GM21737 (cell line): Measurements from ENCODE around the gene HSF2BP.
"Not testable (repeated sequence)": the region's sequence is repeated elsewhere in the genome, so short reads cannot be mapped to it uniquely, and the experiment has no call there.

Experiments
- ATAC-seq: cut with Tn5 transposase; IDR thresholded peaks from one replicate; pipeline ENCODE4 v1.9.1; 2021; ENCODE audit warnings: mild to moderate bottlenecking, moderate library complexity; ENCODE audit not compliant: unreplicated experiment

The HSF2BP gene

GRCh38 chr21:43688906-43689305 is 29.6 kb upstream of the HSF2BP start:
- no peak for ATAC-seq

- ATAC-seq: no peak
These were observed 28.5 kb upstream of the HSF2BP start for GRCh38 chr21:43687566-43688399.

DNA sequence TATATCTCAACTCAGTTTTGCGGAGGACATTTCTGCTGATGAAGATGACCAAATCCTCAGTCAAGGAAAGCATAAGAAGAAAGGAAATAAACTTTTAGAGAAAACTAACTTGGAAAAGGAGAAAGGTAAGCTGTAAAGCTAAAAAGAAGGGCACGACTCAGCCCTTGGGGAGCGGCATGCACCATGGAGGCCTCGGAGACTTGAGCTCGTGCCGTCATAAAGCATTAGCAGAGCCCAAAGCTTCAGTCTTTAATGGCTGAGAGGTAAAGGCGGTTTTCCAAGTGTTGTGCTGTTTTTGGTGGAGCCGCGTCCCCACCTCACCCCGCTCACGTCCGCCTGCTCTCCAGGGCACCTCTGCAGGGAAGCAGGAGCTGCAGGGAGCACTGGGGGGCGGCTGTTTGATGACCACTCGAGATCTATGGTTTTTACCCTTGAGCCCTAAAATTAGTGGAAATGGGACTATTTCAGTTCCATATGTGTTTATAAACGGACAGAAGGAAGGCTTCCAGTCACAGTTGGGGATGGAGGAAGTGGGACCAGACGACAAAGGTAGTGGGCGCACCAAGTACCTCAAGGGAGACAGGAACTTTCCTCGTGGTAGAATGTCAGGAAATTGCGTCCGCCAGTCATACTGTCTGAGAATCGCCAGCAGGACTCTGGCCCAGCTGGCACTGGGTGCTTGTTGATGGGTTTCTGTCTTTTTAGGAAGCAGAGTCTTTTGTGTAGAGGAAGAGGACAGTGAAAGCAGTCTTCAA is 27.7 kb upstream of the HSF2BP start:
- no peak for ATAC-seq

GRCh38 chr21:43684424-43684823 is 25.1 kb upstream of the HSF2BP start:
- ATAC-seq: no peak

DNA sequence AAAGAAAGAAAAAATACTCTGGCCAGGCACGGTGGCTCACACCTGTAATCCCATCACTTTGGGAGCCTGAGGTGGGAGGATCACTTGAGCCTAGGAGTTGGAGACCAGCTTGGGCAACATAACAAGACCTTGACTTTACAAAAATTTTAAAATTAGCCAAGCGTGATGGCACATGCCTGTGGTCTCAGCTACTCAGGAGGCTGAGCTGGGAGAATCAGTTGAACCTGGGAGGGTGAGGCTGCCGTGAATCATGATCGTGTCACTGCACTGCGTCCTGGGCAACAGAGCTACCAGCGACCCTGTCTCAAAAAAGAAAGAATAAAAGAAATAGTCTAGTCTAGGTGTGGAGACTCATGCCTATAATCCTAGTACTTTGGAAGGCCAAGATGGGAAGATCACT is 22.4 kb upstream of the HSF2BP start:
- ATAC-seq: no peak

GRCh38 chr21:43680421-43680820 is 21.1 kb upstream of the HSF2BP start:
- ATAC-seq: not testable (repeated sequence)

DNA sequence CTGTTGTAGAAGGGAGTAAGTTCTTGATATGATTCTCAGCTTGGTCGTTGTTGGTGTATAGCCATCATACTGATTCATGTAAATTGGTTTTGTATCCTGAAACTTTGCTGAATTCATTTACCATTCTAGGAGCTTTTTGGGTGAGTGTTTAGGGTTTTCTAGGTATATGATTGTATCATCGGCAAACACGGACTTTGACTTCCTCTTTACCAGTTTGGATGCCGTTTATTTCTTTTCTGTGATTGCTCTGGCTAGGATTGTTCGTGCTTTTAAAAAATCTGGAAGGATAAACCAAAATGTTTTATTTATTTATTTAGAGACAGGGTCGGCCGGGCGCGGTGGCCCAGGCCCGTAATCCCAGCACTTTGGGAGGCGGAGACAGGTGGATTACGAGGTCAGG is 20.7 kb upstream of the HSF2BP start:
- no peak for ATAC-seq

- ATAC-seq: no peak
These were observed 17.1 kb upstream of the HSF2BP start for GRCh38 chr21:43676391-43676790.

DNA sequence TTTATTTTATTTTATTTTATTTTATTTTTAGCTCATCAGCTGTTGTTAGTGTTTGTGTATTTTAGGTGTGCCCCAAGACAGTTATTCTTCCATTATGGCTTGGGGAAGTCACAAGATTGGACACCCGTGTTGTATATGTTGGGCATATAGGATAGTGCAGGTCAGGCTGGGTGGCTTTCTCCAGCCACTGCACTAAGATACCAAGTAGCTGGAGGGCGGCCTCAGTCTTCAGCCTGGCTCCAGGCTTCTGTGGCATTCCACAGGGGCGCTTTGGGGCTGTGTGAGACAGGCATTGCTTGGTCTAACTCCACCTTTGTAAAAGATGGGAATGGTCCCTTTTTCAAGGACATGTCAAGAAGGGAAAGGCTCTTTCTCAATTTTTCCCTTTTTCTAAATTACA is 16.6 kb upstream of the HSF2BP start:
- ATAC-seq: no peak

DNA sequence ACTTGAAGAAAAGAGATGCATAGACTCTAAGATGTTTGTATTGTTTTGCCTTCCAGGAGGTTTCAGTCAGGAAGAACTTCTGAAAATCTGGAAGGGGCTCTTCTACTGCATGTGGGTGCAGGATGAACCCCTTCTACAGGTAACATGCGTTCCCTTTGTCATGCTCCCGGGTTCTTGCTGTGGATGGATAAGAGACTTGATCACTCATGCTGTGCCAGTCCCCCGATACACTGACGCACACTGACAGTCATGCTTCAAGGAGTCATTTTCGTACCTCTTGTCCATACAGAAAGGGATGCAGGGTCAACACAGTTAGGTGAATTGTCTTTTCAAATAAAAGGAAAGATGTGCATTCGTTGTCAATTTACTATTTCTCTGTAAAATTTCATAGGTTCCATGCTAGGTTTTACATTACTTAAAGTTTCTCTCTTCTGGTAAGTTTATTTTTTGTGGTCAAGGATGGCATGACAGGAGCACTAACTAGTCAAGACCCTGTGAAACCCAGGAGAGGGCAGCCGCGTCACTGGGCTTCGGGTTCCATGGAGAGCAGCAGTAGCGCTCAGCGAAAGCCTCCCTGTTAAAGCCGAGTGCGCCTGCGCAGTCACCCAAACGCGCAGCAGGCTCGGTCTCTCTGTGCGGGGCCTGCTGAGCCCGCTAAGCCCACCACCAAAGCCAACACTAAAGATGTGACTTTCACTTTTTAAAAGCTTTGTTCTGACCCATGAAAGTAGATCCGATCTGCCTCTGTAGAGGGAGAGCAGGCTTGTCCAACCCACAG is 10.7 kb upstream of the HSF2BP start:
- ATAC-seq: no peak

- no peak for ATAC-seq
These were observed 8.1 kb upstream of the HSF2BP start for GRCh38 chr21:43667191-43667904.

GRCh38 chr21:43665879-43666278 is 6.6 kb upstream of the HSF2BP start:
- no peak for ATAC-seq

DNA sequence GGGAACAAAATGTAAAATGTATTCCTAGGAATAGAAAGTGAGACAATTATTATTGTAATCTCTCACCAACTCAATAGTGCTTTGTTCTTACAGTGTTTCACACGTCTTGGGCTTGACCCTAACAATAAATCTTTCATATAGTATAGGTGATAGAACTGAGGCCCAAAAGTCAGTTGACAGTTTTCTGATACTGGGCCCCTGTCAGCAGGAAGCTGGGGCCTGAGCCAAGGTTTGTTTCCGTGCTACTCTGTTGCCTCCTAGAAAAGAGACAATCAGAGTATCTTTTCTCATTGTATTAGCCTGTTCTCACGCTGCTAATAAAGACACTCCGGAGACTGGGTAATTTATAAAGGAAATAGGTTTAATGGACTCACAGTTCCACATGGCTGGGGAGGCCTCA is 5.1 kb upstream of the HSF2BP start:
- no peak for ATAC-seq

DNA sequence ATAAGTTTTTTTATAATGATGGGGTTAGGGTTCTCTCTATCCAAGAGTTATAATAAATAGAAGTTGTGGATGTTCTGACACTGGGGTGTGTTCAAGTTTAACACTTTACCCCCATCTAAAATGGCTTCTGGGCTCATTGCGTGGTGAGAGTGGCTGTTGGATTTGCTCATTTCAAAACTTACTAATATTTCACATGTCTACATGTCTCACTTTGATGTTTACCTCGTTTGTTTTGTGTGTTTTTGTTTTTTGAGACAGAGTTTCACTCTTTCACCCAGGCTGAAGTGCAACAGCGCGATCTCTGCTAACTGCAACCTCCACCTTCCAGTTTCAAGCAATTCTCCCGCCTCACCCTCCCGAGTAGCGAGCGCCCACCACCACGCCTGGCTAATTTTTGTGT is 3.7 kb upstream of the HSF2BP start:
- ATAC-seq: no peak

GRCh38 chr21:43662286-43662685 is 3.0 kb upstream of the HSF2BP start:
- ATAC-seq: no peak

DNA sequence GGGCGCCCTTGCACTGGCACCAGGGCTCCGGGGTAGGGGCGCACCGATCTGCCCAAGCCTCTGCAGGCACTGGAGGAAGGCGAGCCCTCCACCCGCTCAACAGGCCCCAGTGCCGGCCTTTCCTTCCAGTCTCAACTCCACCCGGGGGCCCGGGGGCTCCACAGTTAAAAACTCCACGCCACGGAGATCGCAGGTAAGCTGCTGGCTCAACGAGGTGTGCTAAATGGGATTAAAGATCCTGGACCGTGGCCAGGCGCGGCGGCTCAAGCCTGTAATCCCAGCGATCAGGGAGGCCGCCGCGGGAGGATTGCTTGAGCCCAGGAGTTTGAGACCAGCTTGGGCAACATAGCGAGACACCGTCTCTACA is 536 bp downstream of the HSF2BP start:
- no peak for ATAC-seq

GRCh38 chr21:43658088-43658741 is 1.1 kb downstream of the HSF2BP start:
- no peak for ATAC-seq

GRCh38 chr21:43657355-43658087 is 1.8 kb downstream of the HSF2BP start:
- no peak for ATAC-seq

GRCh38 chr21:43654806-43655489 is 4.3 kb downstream of the HSF2BP start:
- no peak for ATAC-seq
